ENCODE results near the gene MNX1. TPM values are rescaled to one million over a fixed set of nuclear protein-coding genes. Genes with fewer than 3 reads are reported as not detected.
A peak's percentile ranks its signal among the peaks of the same experiment; 100 is the strongest.

Gene MNX1
- total and polyA plus RNA-seq, 7 donors, result 4.2 to 5.3 (median 4.2) TPM; not detected in 4

GRCh38 chr7:157005456-157006204, 4.8 kb downstream of the MNX1 start:
- no peak for DNase-seq
- H3K4me3 ChIP-seq, result no peak overlapping the region
- intact Hi-C loops (cut with DNase I), result no loop called here
- 35 to 79% methylated on average over 77 of the region's 77 CpGs for WGBS, 2 donors
- peaks cover 0 to 55% (median 50%) of the 10 kb centered on the region in 4 donors for H3K4me1 ChIP-seq
- H3K27me3 ChIP-seq, result peaks cover 69 to 98% (median 96%) of the 10 kb centered on the region in 3 donors
- H3K27ac ChIP-seq, result no peak overlapping the region
- no peaks in the 10 kb centered on the region for H3K9me3 ChIP-seq
- TF ChIP-seq EP300 (IDR thresholded peaks at IDR 0.05), result no peak
- TF ChIP-seq CTCF (IDR thresholded peaks at IDR 0.05), result no peak
- TF ChIP-seq POLR2A (IDR thresholded peaks at IDR 0.05), result no peak
- no peak for TF ChIP-seq POLR2AphosphoS5 (IDR thresholded peaks at IDR 0.05)
- H3K36me3 ChIP-seq, result no peaks in the 10 kb centered on the region

GRCh38 chr7:157004521-157005455, 5.7 kb downstream of the MNX1 start:
- Histone ChIP-seq H3K4me1 (peaks cover 0 to 58% (median 53%) of the 10 kb centered on the region in 4 donors), H3K4me3 (no peak overlapping the region), H3K27me3 (peaks cover 72 to 99% (median 98%) of the 10 kb centered on the region in 3 donors), H3K9me3 (no peaks in the 10 kb centered on the region), H3K36me3 (no peaks in the 10 kb centered on the region), H3K27ac (no peak overlapping the region)
- TF ChIP-seq EP300 (IDR thresholded peaks at IDR 0.05), result no peak
- WGBS, 2 donors, result 31 to 83% methylated on average over 56 of the region's 56 CpGs
- intact Hi-C loops (cut with DNase I), result no loop called here
- DNase-seq, result no peak

DNA sequence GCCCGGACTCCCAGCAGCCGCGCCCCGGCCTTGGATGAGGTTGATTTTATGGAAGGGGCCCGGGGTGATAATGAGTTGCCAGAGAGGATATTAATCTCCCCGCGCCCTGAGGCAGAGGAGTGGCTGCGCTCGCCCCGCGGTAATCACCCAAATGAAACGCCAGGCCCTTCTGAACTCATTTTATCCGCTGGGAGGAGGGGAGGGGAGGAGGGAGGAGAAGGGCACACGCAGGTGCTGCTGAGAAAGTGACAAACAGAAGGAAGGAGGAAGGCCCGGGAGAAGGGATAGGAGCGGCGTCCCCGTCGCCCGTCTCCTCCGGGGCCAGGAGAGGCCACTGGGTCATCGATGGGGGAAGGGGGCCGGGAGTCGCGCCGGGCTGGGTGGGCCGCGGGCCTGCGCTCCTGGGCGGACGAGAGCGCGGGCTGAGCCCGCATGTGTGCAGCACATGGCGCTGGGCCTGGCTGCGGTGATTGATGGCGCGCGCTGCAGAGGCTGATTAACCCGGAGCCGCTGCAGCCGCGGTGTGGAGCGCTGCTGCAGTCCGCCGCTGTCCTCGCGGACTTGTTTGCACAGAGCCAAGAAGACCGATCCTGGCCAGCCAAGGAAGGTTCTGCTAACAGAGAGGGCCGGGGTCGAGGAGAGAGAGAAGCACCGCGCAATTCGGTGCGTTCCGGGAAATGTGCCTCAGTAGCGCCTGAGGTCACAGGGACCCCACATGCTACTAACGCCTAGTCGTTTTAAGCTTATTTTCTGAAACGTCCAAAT, 6.5 kb downstream of the MNX1 start:
- peaks cover 73 to 100% (median 99%) of the 10 kb centered on the region in 3 donors for H3K27me3 ChIP-seq
- H3K36me3 ChIP-seq, result no peaks in the 10 kb centered on the region
- no peak overlapping the region for H3K4me3 ChIP-seq
- peaks cover 0 to 61% (median 53%) of the 10 kb centered on the region in 4 donors for H3K4me1 ChIP-seq
- peak in 1 of 4 donors; percentile 17 for TF ChIP-seq POLR2AphosphoS5 (IDR thresholded peaks at IDR 0.05)
- TF ChIP-seq CTCF (IDR thresholded peaks at IDR 0.05), result no peak
- no peak for TF ChIP-seq EP300 (IDR thresholded peaks at IDR 0.05)
- peak in 1 of 2 donors; percentile 4 for TF ChIP-seq POLR2A (IDR thresholded peaks at IDR 0.05)
- H3K9me3 ChIP-seq, result no peaks in the 10 kb centered on the region
- intact Hi-C loops (cut with DNase I), result no loop called here
- DNase-seq, result no peak
- no peak overlapping the region for H3K27ac ChIP-seq
- 8 to 15% methylated on average over 60 of the region's 60 CpGs for WGBS, 2 donors

GRCh38 chr7:157003445-157003755, 7.1 kb downstream of the MNX1 start:
- Histone ChIP-seq H3K27me3 (peaks cover 68 to 100% (median 97%) of the 10 kb centered on the region in 3 donors), H3K36me3 (no peaks in the 10 kb centered on the region), H3K4me3 (no peak overlapping the region), H3K4me1 (peaks cover 0 to 61% (median 53%) of the 10 kb centered on the region in 4 donors), H3K27ac (no peak overlapping the region), H3K9me3 (no peaks in the 10 kb centered on the region)
- TF ChIP-seq POLR2AphosphoS5 (IDR thresholded peaks at IDR 0.05) (no peak), POLR2A (IDR thresholded peaks at IDR 0.05) (no peak), EP300 (IDR thresholded peaks at IDR 0.05) (no peak), CTCF (IDR thresholded peaks at IDR 0.05) (no peak)
- 5 to 12% methylated on average over 6 of the region's 6 CpGs for WGBS, 2 donors
- DNase-seq, result no peak
- intact Hi-C loops (cut with DNase I), result no loop called here

Measured in sigmoid colon (tissue), 7 donors.